Measurements from ENCODE around the gene CREB3. TPM values are rescaled to one million over a fixed set of nuclear protein-coding genes. Genes with fewer than 3 reads are reported as not detected.

The CREB3 gene
- total and polyA plus RNA-seq, 12 donors, result 47.0 to 142 (median 59.0) TPM

DNA sequence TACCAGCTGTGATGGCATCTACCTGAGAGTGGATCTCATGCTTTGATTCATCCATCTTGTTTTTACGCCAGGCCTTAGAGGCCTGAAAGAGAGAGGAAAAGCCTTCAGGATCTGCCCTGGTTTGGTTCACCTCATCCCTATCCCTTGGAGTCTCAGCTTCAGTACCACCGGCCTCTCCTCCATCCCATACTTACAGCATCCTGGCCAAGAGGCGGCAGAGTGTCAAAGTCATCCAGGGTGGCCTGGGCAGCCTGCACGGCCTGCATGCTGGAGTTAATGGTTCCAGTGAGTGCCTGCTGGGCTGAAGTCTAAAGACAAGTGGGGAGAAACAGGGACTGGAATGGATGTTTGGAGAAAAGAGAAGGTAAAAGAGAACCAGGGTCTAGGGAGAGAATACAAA, 12.9 kb upstream of the CREB3 start:
- Histone ChIP-seq H3K27me3 (no peaks in the 10 kb centered on the region), H3K4me1 (replicated peaks in 1 of 2) (no peaks in the 10 kb centered on the region), H3K36me3 (replicated peaks in 1 of 2) (peaks cover 0 to 100% of the 10 kb centered on the region in 2 donors), H3K27ac (no peak overlapping the region), H3K4me3 (no peak overlapping the region), H3K9me3 (replicated peaks in 1 of 3) (no peaks in the 10 kb centered on the region)
- TF ChIP-seq, protein P1, sequence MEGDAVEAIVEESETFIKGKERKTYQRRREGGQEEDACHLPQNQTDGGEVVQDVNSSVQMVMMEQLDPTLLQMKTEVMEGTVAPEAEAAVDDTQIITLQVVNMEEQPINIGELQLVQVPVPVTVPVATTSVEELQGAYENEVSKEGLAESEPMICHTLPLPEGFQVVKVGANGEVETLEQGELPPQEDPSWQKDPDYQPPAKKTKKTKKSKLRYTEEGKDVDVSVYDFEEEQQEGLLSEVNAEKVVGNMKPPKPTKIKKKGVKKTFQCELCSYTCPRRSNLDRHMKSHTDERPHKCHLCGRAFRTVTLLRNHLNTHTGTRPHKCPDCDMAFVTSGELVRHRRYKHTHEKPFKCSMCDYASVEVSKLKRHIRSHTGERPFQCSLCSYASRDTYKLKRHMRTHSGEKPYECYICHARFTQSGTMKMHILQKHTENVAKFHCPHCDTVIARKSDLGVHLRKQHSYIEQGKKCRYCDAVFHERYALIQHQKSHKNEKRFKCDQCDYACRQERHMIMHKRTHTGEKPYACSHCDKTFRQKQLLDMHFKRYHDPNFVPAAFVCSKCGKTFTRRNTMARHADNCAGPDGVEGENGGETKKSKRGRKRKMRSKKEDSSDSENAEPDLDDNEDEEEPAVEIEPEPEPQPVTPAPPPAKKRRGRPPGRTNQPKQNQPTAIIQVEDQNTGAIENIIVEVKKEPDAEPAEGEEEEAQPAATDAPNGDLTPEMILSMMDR (IDR thresholded peaks at IDR 0.05), result no peak
- TF ChIP-seq POLR2A (IDR thresholded peaks at IDR 0.05), result no peak
- intact Hi-C loops (cut with DNase I), result no loop called here
- WGBS, 4 donors, result 90 to 97% (median 94%) methylated on average over 3 to 4 of the region's 4 CpGs
- no peak for DNase-seq

- intact Hi-C loops (cut with DNase I), result no loop called here
- no peaks in the 10 kb centered on the region for H3K27me3 ChIP-seq
- peaks cover 0 to 74% of the 10 kb centered on the region in 2 donors for H3K36me3 ChIP-seq (replicated peaks in 1 of 2)
- TF ChIP-seq, protein P1 (IDR thresholded peaks at IDR 0.05), result no peak
- TF ChIP-seq POLR2A (IDR thresholded peaks at IDR 0.05), result no peak
- no peak overlapping the region for H3K27ac ChIP-seq
- no peak overlapping the region for H3K4me3 ChIP-seq
- peaks cover 19 to 25% of the 10 kb centered on the region in 2 donors for H3K4me1 ChIP-seq (replicated peaks in 1 of 2)
- WGBS, 4 donors, result 83 to 95% (median 89%) methylated on average over 2 of the region's 2 CpGs
- DNase-seq, result no peak
- H3K9me3 ChIP-seq (replicated peaks in 1 of 3), result no peaks in the 10 kb centered on the region
Observed at GRCh38 chr9:35723426-35723825, 9.0 kb upstream of the CREB3 start.

DNA sequence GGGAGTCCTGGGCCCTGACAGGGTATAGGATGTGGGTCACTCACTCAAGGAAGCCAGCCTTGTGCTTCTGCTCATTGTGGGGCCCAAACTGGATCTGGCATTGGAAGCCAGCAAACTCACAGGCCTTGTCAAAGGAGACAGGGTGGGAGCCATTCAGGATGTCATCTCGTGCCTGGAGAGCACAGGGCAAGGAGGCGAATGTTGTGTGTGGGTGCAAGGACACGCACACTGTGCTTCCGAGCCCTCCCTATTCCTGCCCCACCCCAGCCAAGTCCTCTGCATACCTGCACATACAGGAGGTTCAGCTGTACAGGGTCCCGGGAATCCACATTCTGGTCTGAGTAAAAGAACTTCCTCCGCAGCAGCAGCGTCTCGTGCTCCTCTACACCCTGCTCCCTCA, 8.6 kb upstream of the CREB3 start:
- no peak for DNase-seq
- Histone ChIP-seq H3K4me1 (replicated peaks in 1 of 2) (peaks cover 24 to 30% of the 10 kb centered on the region in 2 donors), H3K27me3 (no peaks in the 10 kb centered on the region), H3K27ac (no peak overlapping the region), H3K36me3 (replicated peaks in 1 of 2) (peaks cover 0 to 69% of the 10 kb centered on the region in 2 donors), H3K9me3 (replicated peaks in 1 of 3) (no peaks in the 10 kb centered on the region), H3K4me3 (no peak overlapping the region)
- WGBS, 4 donors, result 88 to 93% (median 91%) methylated on average over 6 to 8 of the region's 8 CpGs
- intact Hi-C loops (cut with DNase I), result no loop called here
- no peak for TF ChIP-seq POLR2A (IDR thresholded peaks at IDR 0.05)
- TF ChIP-seq, protein P1 (IDR thresholded peaks at IDR 0.05), result no peak

DNA sequence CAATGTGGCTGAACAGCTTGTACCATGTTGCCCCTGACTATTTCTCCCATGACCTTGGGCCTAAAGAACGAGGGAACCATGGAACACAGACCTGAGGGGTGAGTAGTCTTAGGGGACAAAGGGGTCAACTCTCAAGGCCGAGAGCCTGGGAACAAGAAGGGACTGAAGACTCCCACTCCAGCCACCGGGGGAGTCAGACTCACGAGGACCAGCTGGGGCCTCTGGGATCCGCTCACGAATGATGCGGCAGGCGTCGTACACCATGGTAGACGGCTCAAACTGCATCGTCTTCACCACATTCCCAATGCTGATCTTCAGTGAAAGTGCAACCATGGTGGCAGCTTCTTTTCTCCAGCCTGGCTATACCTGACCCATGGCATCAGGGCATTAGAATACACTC, 7.1 kb upstream of the CREB3 start:
- Histone ChIP-seq H3K36me3 (replicated peaks in 1 of 2) (peaks cover 0 to 55% of the 10 kb centered on the region in 2 donors), H3K27me3 (no peaks in the 10 kb centered on the region), H3K4me3 (no peak overlapping the region), H3K27ac (no peak overlapping the region), H3K4me1 (replicated peaks in 1 of 2) (peaks cover 37 to 44% of the 10 kb centered on the region in 2 donors), H3K9me3 (replicated peaks in 1 of 3) (no peaks in the 10 kb centered on the region)
- intact Hi-C loops (cut with DNase I), result loop anchor here in 1 of 2 donors (5.0 kb wide), 1 partner anchor 33 kb away; no protein-coding TSS in a partner anchor
- 90 to 97% (median 91%) methylated on average over 6 to 11 of the region's 11 CpGs for WGBS, 4 donors
- TF ChIP-seq, protein P1 (IDR thresholded peaks at IDR 0.05), result no peak
- TF ChIP-seq POLR2A (IDR thresholded peaks at IDR 0.05), result no peak
- DNase-seq, result no peak

All from adrenal gland (tissue), 12 donors.